HepG2 (cell line): ENCODE measurements around the gene HERC4. TPM values are rescaled to one million over a fixed set of nuclear protein-coding genes. Genes with fewer than 3 reads are reported as not detected.

Experiments
- FUBP1 ChIP-seq: sonication (generic); formaldehyde crosslinking; IDR thresholded peaks from 2 replicates; pipeline ENCODE4 v1.5.1; 2020; ENCODE audit warnings: missing genetic modification reagents, mild to moderate bottlenecking, borderline replicate concordance
- KAT2B ChIP-seq: fragments of 150-350 bp; IDR thresholded peaks from 2 replicates; pipeline ENCODE4 v1.6.1; 2014; ENCODE audit warnings: low read depth, low read length, borderline replicate concordance
- KLF13 ChIP-seq: sonication (generic); formaldehyde crosslinking; IDR thresholded peaks from 2 replicates; pipeline ENCODE4 v1.4.0; 2020; ENCODE audit warnings: mild to moderate bottlenecking, missing genetic modification reagents
- MEIS2 ChIP-seq: sonication (generic); formaldehyde crosslinking; IDR thresholded peaks from 2 replicates; pipeline ENCODE4 v1.9.0; 2021; ENCODE audit warnings: mild to moderate bottlenecking, missing genetic modification reagents
- NR1H2 ChIP-seq: sonication (generic); formaldehyde crosslinking; IDR thresholded peaks from 2 replicates; pipeline ENCODE4 v1.8.1; 2022; ENCODE audit warnings: low read depth, missing genetic modification reagents, borderline replicate concordance
- RCOR2 ChIP-seq: IDR thresholded peaks from 2 replicates; pipeline ENCODE4 v1.6.1; 2016; ENCODE audit warnings: missing biosample characterization, missing genetic modification reagents
- SPEN ChIP-seq: sonication (generic); formaldehyde crosslinking; IDR thresholded peaks from 2 replicates; pipeline ENCODE4 v1.5.1; 2020; ENCODE audit warnings: low read depth, mild to moderate bottlenecking, missing genetic modification reagents
- SRSF4 ChIP-seq: fragments of 200-400 bp; formaldehyde crosslinking; IDR thresholded peaks from one replicate; pipeline ENCODE4 v1.6.1; 2018; ENCODE audit warnings: mild to moderate bottlenecking, low read depth, low read length, moderate library complexity; ENCODE audit not compliant: poor library complexity, severe bottlenecking
- SRY ChIP-seq: sonication (generic); formaldehyde crosslinking; IDR thresholded peaks from 2 replicates; pipeline ENCODE4 v1.8.0; 2022; ENCODE audit warnings: mild to moderate bottlenecking, missing genetic modification reagents
- ZBTB8A ChIP-seq: sonication (generic); formaldehyde crosslinking; IDR thresholded peaks from 2 replicates; pipeline ENCODE4 v1.4.0; 2020; ENCODE audit warnings: mild to moderate bottlenecking, low read depth, missing genetic modification reagents, borderline replicate concordance
- ZFP41 ChIP-seq: sonication (generic); formaldehyde crosslinking; IDR thresholded peaks from 2 replicates; pipeline ENCODE4 v1.4.0; 2020; ENCODE audit warnings: mild to moderate bottlenecking, missing genetic modification reagents, borderline replicate concordance
- ZFP90 ChIP-seq: sonication (generic); formaldehyde crosslinking; IDR thresholded peaks from 2 replicates; pipeline ENCODE4 v1.8.0; 2022; ENCODE audit warnings: missing genetic modification reagents, mild to moderate bottlenecking, inconsistent platforms, borderline replicate concordance
- ZHX1 ChIP-seq: sonication (generic); formaldehyde crosslinking; IDR thresholded peaks from 2 replicates; pipeline ENCODE4 v1.8.1; 2022; ENCODE audit warnings: low read depth, mild to moderate bottlenecking, missing genetic modification reagents
- ZNF414 ChIP-seq: sonication (generic); formaldehyde crosslinking; IDR thresholded peaks from 2 replicates; pipeline ENCODE4 v1.5.0; 2020; ENCODE audit warnings: missing genetic modification reagents
- ZNF558 ChIP-seq: sonication (generic); formaldehyde crosslinking; IDR thresholded peaks from 2 replicates; pipeline ENCODE4 v1.9.0; 2022; ENCODE audit warnings: mild to moderate bottlenecking, missing genetic modification reagents, borderline replicate concordance
- ZNF609 ChIP-seq: sonication (generic); formaldehyde crosslinking; IDR thresholded peaks from 2 replicates; pipeline ENCODE4 v1.4.0; 2020; ENCODE audit warnings: mild to moderate bottlenecking, missing genetic modification reagents, borderline replicate concordance
- ZSCAN25 ChIP-seq: sonication (generic); formaldehyde crosslinking; IDR thresholded peaks from 2 replicates; pipeline ENCODE4 v1.8.0; 2022; ENCODE audit warnings: mild to moderate bottlenecking, missing genetic modification reagents
- polyA plus RNA-seq, 8 experiments: library from polyadenylated mRNA; depleted of rRNA in 3 of 8; stranded (reverse) in 7 of 8; unstranded in 1 of 8; fragments of >200 nt; fragmentation: Illumina TruSeq in 4 of 8; extraction: Trizol in 4 of 8; gene quantifications; 2 replicates each; pipeline versions ENCODE4 v1.2.1 to v1.2.3, GENCODE V29; 2011 to 2016; ENCODE audit warnings: low read depth in 4 of 8, missing spikeins in 1 of 8, mixed read lengths in 1 of 8; ENCODE audit not compliant: insufficient read depth in 1 of 8
- total RNA-seq, 5 experiments: library from RNA; depleted of rRNA; stranded (reverse); fragments of >200 nt; fragmentation: Illumina TruSeq; extraction: Trizol; gene quantifications; 2 replicates each; pipeline ENCODE4 v1.2.3, GENCODE V29; 2016; ENCODE audit warnings: low read depth in 1 of 5

Gene HERC4
- total and polyA plus RNA-seq, 2 of the 13 experiments (the other 11 are each of a cell fraction or from before 2014, with no cell fraction given) = 9.8 to 20.2 TPM

- TF ChIP-seq ZBTB8A (CRISPR knock-in tag) (no peak), SRY (CRISPR knock-in tag) (0 out of 2 replicates have a peak, but pooled peaks have one; percentile 52), MEIS2 (no peak), ZFP41 (CRISPR knock-in tag) (no peak), ZSCAN25 (CRISPR knock-in tag) (no peak), SRSF4 (no peak), NR1H2 (CRISPR knock-in tag) (no peak), ZNF609 (no peak), ZHX1 (peak; percentile 10; the same call in 1 of the 2 replicates), SPEN (CRISPR knock-in tag) (no peak; the same call in 1 of the 2 replicates), RCOR2 (no peak), KAT2B (no peak), ZNF558 (CRISPR knock-in tag) (0 out of 2 replicates have a peak, but pooled peaks have one; percentile 3), FUBP1 (CRISPR knock-in tag) (no peak; the same call in 1 of the 2 replicates), ZFP90 (no peak), ZNF414 (CRISPR knock-in tag) (no peak), KLF13 (CRISPR knock-in tag) (no peak)
These were observed 190.0 kb downstream of the HERC4 start (continued) for GRCh38 chr10:67884842-67885670.
